Measurements from ENCODE around the gene DCP2.

DCP2 gene

GRCh38 chr5:113003763-113004162, 27.2 kb downstream of the DCP2 start:
- no peaks in the 10 kb centered on the region for H3K79me1 ChIP-seq (ENCODE audit: low read length)
- H3K4me2 ChIP-seq (ENCODE audit: low read length), result no peak overlapping the region
- H3K4me3 ChIP-seq (ENCODE audit: low read length), result no peak overlapping the region
- no peak overlapping the region for H4K8ac ChIP-seq (ENCODE audit: low read depth, low read length)
- peaks cover 2% of the 10 kb centered on the region for H3K36me3 ChIP-seq (ENCODE audit: control insufficient read depth, insufficient read depth, low read length)
- no peak overlapping the region for H3K9ac ChIP-seq (ENCODE audit: low read length)
- WGBS (ENCODE audit: extremely low coverage, insufficient coverage, low lambda C conversion rate), result no CpG with 5 or more reads among the region's 3 CpGs
- no peak for DNase-seq
- no peak overlapping the region for H3K23ac ChIP-seq (ENCODE audit: low read length)
- no peak overlapping the region for H2AK5ac ChIP-seq (ENCODE audit: low read length)
- no peak overlapping the region for H2BK120ac ChIP-seq (ENCODE audit: low read depth, low read length)
- H4K5ac ChIP-seq (ENCODE audit: low read length), result no peak overlapping the region
- no peak overlapping the region for H3K4ac ChIP-seq (ENCODE audit: low read depth, low read length)
- H3K18ac ChIP-seq (ENCODE audit: low read length), result no peak overlapping the region
- no peaks in the 10 kb centered on the region for H3K4me1 ChIP-seq (ENCODE audit: control insufficient read depth, low read depth, low read length)
- H3K79me2 ChIP-seq (ENCODE audit: control insufficient read depth, insufficient read depth, low read length), result no peaks in the 10 kb centered on the region
- no peaks in the 10 kb centered on the region for H3K27me3 ChIP-seq (ENCODE audit: insufficient read depth, low read length, poor library complexity)
- H3K56ac ChIP-seq (ENCODE audit: low read length), result no peak overlapping the region
- no peak overlapping the region for H2BK5ac ChIP-seq (ENCODE audit: low read length)
- H2BK15ac ChIP-seq (replicated peaks; ENCODE audit: low read depth), result no peak overlapping the region
- H3K27ac ChIP-seq (ENCODE audit: low read depth, low read length), result no peak overlapping the region

- H2AK5ac ChIP-seq (ENCODE audit: low read length), result no peak overlapping the region
- H3K27ac ChIP-seq (ENCODE audit: low read depth, low read length), result no peak overlapping the region
- no peak overlapping the region for H3K23ac ChIP-seq (ENCODE audit: low read length)
- no peak overlapping the region for H2BK15ac ChIP-seq (replicated peaks; ENCODE audit: low read depth)
- DNase-seq, result no peak
- no peaks in the 10 kb centered on the region for H3K4me1 ChIP-seq (ENCODE audit: control insufficient read depth, low read depth, low read length)
- H4K5ac ChIP-seq (ENCODE audit: low read length), result no peak overlapping the region
- no peak overlapping the region for H3K9ac ChIP-seq (ENCODE audit: low read length)
- no CpG with 5 or more reads among the region's 1 CpG for WGBS (ENCODE audit: extremely low coverage, insufficient coverage, low lambda C conversion rate)
- H3K27me3 ChIP-seq (ENCODE audit: insufficient read depth, low read length, poor library complexity), result no peaks in the 10 kb centered on the region
- H3K18ac ChIP-seq (ENCODE audit: low read length), result no peak overlapping the region
- no peak overlapping the region for H3K56ac ChIP-seq (ENCODE audit: low read length)
- H4K8ac ChIP-seq (ENCODE audit: low read depth, low read length), result no peak overlapping the region
- no peak overlapping the region for H2BK5ac ChIP-seq (ENCODE audit: low read length)
- no peak overlapping the region for H3K4me3 ChIP-seq (ENCODE audit: low read length)
- H3K36me3 ChIP-seq (ENCODE audit: control insufficient read depth, insufficient read depth, low read length), result peaks cover 2% of the 10 kb centered on the region
- no peak overlapping the region for H2BK120ac ChIP-seq (ENCODE audit: low read depth, low read length)
- no peak overlapping the region for H3K4me2 ChIP-seq (ENCODE audit: low read length)
- H3K4ac ChIP-seq (ENCODE audit: low read depth, low read length), result no peak overlapping the region
- no peaks in the 10 kb centered on the region for H3K79me1 ChIP-seq (ENCODE audit: low read length)
- no peaks in the 10 kb centered on the region for H3K79me2 ChIP-seq (ENCODE audit: control insufficient read depth, insufficient read depth, low read length)
These were observed 28.9 kb downstream of the DCP2 start for GRCh38 chr5:113005454-113005853.

- Histone ChIP-seq H2BK5ac (ENCODE audit: low read length) (no peak overlapping the region), H3K4me3 (ENCODE audit: low read length) (no peak overlapping the region), H4K8ac (ENCODE audit: low read depth, low read length) (no peak overlapping the region), H3K79me2 (ENCODE audit: control insufficient read depth, insufficient read depth, low read length) (no peaks in the 10 kb centered on the region), H3K9ac (ENCODE audit: low read length) (no peak overlapping the region), H3K4ac (ENCODE audit: low read depth, low read length) (no peak overlapping the region), H3K18ac (ENCODE audit: low read length) (no peak overlapping the region), H3K4me2 (ENCODE audit: low read length) (no peak overlapping the region), H3K36me3 (ENCODE audit: control insufficient read depth, insufficient read depth, low read length) (no peaks in the 10 kb centered on the region), H4K5ac (ENCODE audit: low read length) (no peak overlapping the region), H3K27ac (ENCODE audit: low read depth, low read length) (no peak overlapping the region), H3K79me1 (ENCODE audit: low read length) (peaks cover 2% of the 10 kb centered on the region), H2AK5ac (ENCODE audit: low read length) (no peak overlapping the region), H3K56ac (ENCODE audit: low read length) (no peak overlapping the region), H2BK120ac (ENCODE audit: low read depth, low read length) (no peak overlapping the region), H3K4me1 (ENCODE audit: control insufficient read depth, low read depth, low read length) (no peaks in the 10 kb centered on the region), H3K27me3 (ENCODE audit: insufficient read depth, low read length, poor library complexity) (no peaks in the 10 kb centered on the region), H2BK15ac (replicated peaks; ENCODE audit: low read depth) (no peak overlapping the region), H3K23ac (ENCODE audit: low read length) (no peak overlapping the region)
- DNase-seq, result no peak
- WGBS (ENCODE audit: extremely low coverage, insufficient coverage, low lambda C conversion rate), result no CpG with 5 or more reads among the region's 2 CpGs
These were observed 41.5 kb downstream of the DCP2 start for GRCh38 chr5:113017881-113018635.

GRCh38 chr5:113020461-113021273, 44.1 kb downstream of the DCP2 start:
- Histone ChIP-seq H3K79me2 (ENCODE audit: control insufficient read depth, insufficient read depth, low read length) (no peaks in the 10 kb centered on the region), H3K9ac (ENCODE audit: low read length) (no peak overlapping the region), H3K56ac (ENCODE audit: low read length) (no peak overlapping the region), H4K5ac (ENCODE audit: low read length) (no peak overlapping the region), H3K23ac (ENCODE audit: low read length) (no peak overlapping the region), H4K8ac (ENCODE audit: low read depth, low read length) (no peak overlapping the region), H3K36me3 (ENCODE audit: control insufficient read depth, insufficient read depth, low read length) (peaks cover 5% of the 10 kb centered on the region), H3K18ac (ENCODE audit: low read length) (no peak overlapping the region), H3K27me3 (ENCODE audit: insufficient read depth, low read length, poor library complexity) (no peaks in the 10 kb centered on the region), H2AK5ac (ENCODE audit: low read length) (no peak overlapping the region), H3K4ac (ENCODE audit: low read depth, low read length) (no peak overlapping the region), H2BK5ac (ENCODE audit: low read length) (no peak overlapping the region), H3K4me1 (ENCODE audit: control insufficient read depth, low read depth, low read length) (no peaks in the 10 kb centered on the region), H2BK15ac (replicated peaks; ENCODE audit: low read depth) (no peak overlapping the region), H3K79me1 (ENCODE audit: low read length) (peaks cover 2% of the 10 kb centered on the region), H3K4me3 (ENCODE audit: low read length) (no peak overlapping the region), H2BK120ac (ENCODE audit: low read depth, low read length) (no peak overlapping the region), H3K4me2 (ENCODE audit: low read length) (no peak overlapping the region), H3K27ac (ENCODE audit: low read depth, low read length) (no peak overlapping the region)
- no peak for DNase-seq
- WGBS (ENCODE audit: extremely low coverage, insufficient coverage, low lambda C conversion rate), result no CpG with 5 or more reads among the region's 11 CpGs

- no peak overlapping the region for H3K4ac ChIP-seq (ENCODE audit: low read depth, low read length)
- H3K4me2 ChIP-seq (ENCODE audit: low read length), result no peak overlapping the region
- H3K9ac ChIP-seq (ENCODE audit: low read length), result no peak overlapping the region
- no peak overlapping the region for H3K27ac ChIP-seq (ENCODE audit: low read depth, low read length)
- no peaks in the 10 kb centered on the region for H3K79me2 ChIP-seq (ENCODE audit: control insufficient read depth, insufficient read depth, low read length)
- no peak overlapping the region for H3K18ac ChIP-seq (ENCODE audit: low read length)
- peaks cover 17% of the 10 kb centered on the region for H3K36me3 ChIP-seq (ENCODE audit: control insufficient read depth, insufficient read depth, low read length)
- peaks cover 2% of the 10 kb centered on the region for H3K79me1 ChIP-seq (ENCODE audit: low read length)
- no peak overlapping the region for H2BK5ac ChIP-seq (ENCODE audit: low read length)
- H3K56ac ChIP-seq (ENCODE audit: low read length), result no peak overlapping the region
- H4K5ac ChIP-seq (ENCODE audit: low read length), result no peak overlapping the region
- no peaks in the 10 kb centered on the region for H3K4me1 ChIP-seq (ENCODE audit: control insufficient read depth, low read depth, low read length)
- no peak for DNase-seq
- no peak overlapping the region for H4K8ac ChIP-seq (ENCODE audit: low read depth, low read length)
- no CpG with 5 or more reads among the region's 2 CpGs for WGBS (ENCODE audit: extremely low coverage, insufficient coverage, low lambda C conversion rate)
- no peak overlapping the region for H2BK120ac ChIP-seq (ENCODE audit: low read depth, low read length)
- no peak overlapping the region for H3K4me3 ChIP-seq (ENCODE audit: low read length)
- no peak overlapping the region for H3K23ac ChIP-seq (ENCODE audit: low read length)
- H3K27me3 ChIP-seq (ENCODE audit: insufficient read depth, low read length, poor library complexity), result no peaks in the 10 kb centered on the region
- H2BK15ac ChIP-seq (replicated peaks; ENCODE audit: low read depth), result no peak overlapping the region
- no peak overlapping the region for H2AK5ac ChIP-seq (ENCODE audit: low read length)
These were observed 46.1 kb downstream of the DCP2 start for GRCh38 chr5:113022661-113023060.

Measured in mesendoderm (in vitro differentiated cells).